Keratinocyte (primary cell): ENCODE data around the gene NECAB3. TPM values are rescaled to one million over a fixed set of nuclear protein-coding genes. Genes with fewer than 3 reads are reported as not detected.

Source experiments
- DNase-seq: peaks from one replicate; pipeline ENCODE4 v3.0.0-alpha.2; 2011; ENCODE audit warnings: low read depth, missing footprints, low spot score
- FAIRE-seq: peaks from 2 replicates; lab custom pipeline; 2011; peaks lifted over from hg19 to GRCh38; lab: Jason Lieb, UNC
- H2AFZ ChIP-seq: 2 replicates; pipeline ENCODE4 v1.6.0; 2012; ENCODE audit warnings: low read length, control low read depth, inconsistent platforms; ENCODE audit not compliant: control insufficient read depth
- H3K27ac ChIP-seq: 2 replicates; pipeline ENCODE4 v1.5.1; 2011; ENCODE audit warnings: low read length; ENCODE audit not compliant: control insufficient read depth, insufficient read depth
- H3K27me3 ChIP-seq: 3 replicates; pipeline ENCODE4 v1.6.0; 2011; ENCODE audit warnings: low read length; ENCODE audit not compliant: control insufficient read depth, insufficient read depth; ENCODE audit errors: extremely low read depth
- H3K36me3 ChIP-seq, 2 experiments: 2 replicates in 1 of 2; 3 replicates in 1 of 2; pipeline ENCODE4 v1.5.1; 2011; ENCODE audit warnings: low read length in 2 of 2, mild to moderate bottlenecking in 1 of 2; ENCODE audit not compliant: control insufficient read depth in 2 of 2, insufficient read depth in 2 of 2; ENCODE audit errors: extremely low read depth in 1 of 2
- H3K4me1 ChIP-seq: 3 replicates; pipeline ENCODE4 v1.5.1; 2011; ENCODE audit warnings: low read length; ENCODE audit not compliant: control insufficient read depth, insufficient read depth; ENCODE audit errors: extremely low read depth
- H3K4me2 ChIP-seq: 3 replicates; pipeline ENCODE4 v1.6.0; 2011; ENCODE audit warnings: low read depth, low read length; ENCODE audit not compliant: control insufficient read depth, insufficient read depth; ENCODE audit errors: extremely low read depth
- H3K4me3 ChIP-seq, 3 experiments: fragments of 200-600 bp in 1 of 3; sonication (generic) in 1 of 3; 2 replicates in 2 of 3; 3 replicates in 1 of 3; pipeline ENCODE4 v1.5.1; 2011 to 2016; ENCODE audit warnings: low read length in 3 of 3, mild to moderate bottlenecking in 3 of 3, control low read depth in 2 of 3, inconsistent platforms in 1 of 3, low read depth in 1 of 3, mixed read lengths in 1 of 3, mixed run types in 1 of 3, moderate library complexity in 1 of 3; ENCODE audit not compliant: control insufficient read depth in 2 of 3, insufficient read depth in 2 of 3; ENCODE audit errors: extremely low read depth in 1 of 3
- H3K79me2 ChIP-seq: 2 replicates; pipeline ENCODE4 v1.6.0; 2012; ENCODE audit warnings: low read length; ENCODE audit not compliant: control insufficient read depth, insufficient read depth
- H3K9ac ChIP-seq: 3 replicates; pipeline ENCODE4 v1.6.0; 2011; ENCODE audit warnings: low read length; ENCODE audit not compliant: control insufficient read depth, insufficient read depth; ENCODE audit errors: extremely low read depth
- H3K9me1 ChIP-seq: 3 replicates; pipeline ENCODE4 v1.6.0; 2011; ENCODE audit warnings: low read length; ENCODE audit not compliant: control insufficient read depth, insufficient read depth; ENCODE audit errors: extremely low read depth
- H3K9me3 ChIP-seq: 2 replicates; pipeline ENCODE4 v1.5.1; 2012; ENCODE audit warnings: low read depth, low read length; ENCODE audit not compliant: control insufficient read depth
- H4K20me1 ChIP-seq: 3 replicates; pipeline ENCODE4 v1.6.0; 2011; ENCODE audit warnings: low read length; ENCODE audit not compliant: control insufficient read depth, insufficient read depth; ENCODE audit errors: extremely low read depth
- CTCF ChIP-seq, 3 experiments: IDR thresholded peaks in 1 of 3; conservative IDR thresholded peaks in 1 of 3; optimal IDR thresholded peaks in 1 of 3; 2 replicates in 2 of 3; 3 replicates in 1 of 3; pipeline versions ENCODE3 to v1.5.1; 2011; ENCODE audit warnings: low read length in 3 of 3, mild to moderate bottlenecking in 3 of 3, moderate library complexity in 2 of 3, control low read depth in 1 of 3, inconsistent platforms in 1 of 3; ENCODE audit not compliant: insufficient read depth in 2 of 3; ENCODE audit errors: extremely low read depth in 1 of 3
- EZH2 ChIP-seq: IDR thresholded peaks from one replicate; pipeline ENCODE4 v1.6.1; 2012; ENCODE audit warnings: inconsistent platforms, mild to moderate bottlenecking, low read length, moderate library complexity
- dilution Hi-C: fragments of 300-500 bp; cut with MboI; formaldehyde crosslinking; loops from one replicate; pipeline ENCODE4 v1.7.0; 2020; ENCODE audit warnings: low sequenced_read_pairs; ENCODE audit not compliant: extremely low pct_ligation_motif_present
- polyA plus RNA-seq, 5 experiments: library from polyadenylated mRNA; depleted of rRNA in 3 of 5; stranded (reverse) in 3 of 5; stranded (forward) in 1 of 5; unstranded in 1 of 5; fragments of >200 nt; gene quantifications; 1 replicate in 1 of 5; 2 replicates in 3 of 5; 3 replicates in 1 of 5; pipeline versions ENCODE4 v1.2.1 to v1.2.3, GENCODE V29; 2011 to 2012; ENCODE audit warnings: missing spikeins in 2 of 5, low read depth in 1 of 5, low replicate concordance in 1 of 5

The NECAB3 gene
- polyA plus RNA-seq, 1 donor (not counting 4 experiments of a cell fraction or from before 2014, with no cell fraction given): 4.6 TPM

- H2AFZ ChIP-seq: peak overlapping the region; percentile 88
- TF ChIP-seq EZH2 (no peak), CTCF (optimal IDR thresholded peaks at IDR 0.05 in 1 of 3, IDR thresholded peaks at IDR 0.05 in 1 of 3, conservative IDR thresholded peaks at IDR 0.05 in 1 of 3; ENCODE audit: extremely low read depth in 1 of 3, insufficient read depth in 2 of 3, low read length in 3 of 3) (no peak)
Observed at GRCh38 chr20:33664085-33664761, 10.0 kb downstream of the NECAB3 start.

GRCh38 chr20:33663161-33664084, 10.8 kb downstream of the NECAB3 start:
- FAIRE-seq (no peak), DNase-seq (no peak)
- Histone ChIP-seq H3K27ac (peak overlapping the region; percentile 43), H3K9me1 (no peaks in the 10 kb centered on the region), H3K9me3 (no peaks in the 10 kb centered on the region), H2AFZ (peak overlapping the region; percentile 88), H3K9ac (peak overlapping the region; percentile 78), H3K27me3 (no peaks in the 10 kb centered on the region), H3K79me2 (no peaks in the 10 kb centered on the region), H3K36me3 (no peaks in the 10 kb centered on the region), H3K4me3 (peak overlapping the region; percentile 76 to 85 (median 78)), H4K20me1 (no peaks in the 10 kb centered on the region), H3K4me2 (peak overlapping the region; percentile 97), H3K4me1 (peaks cover 25% of the 10 kb centered on the region)
- TF ChIP-seq EZH2: no peak
- no peak for TF ChIP-seq CTCF (optimal IDR thresholded peaks at IDR 0.05 in 1 of 3, IDR thresholded peaks at IDR 0.05 in 1 of 3, conservative IDR thresholded peaks at IDR 0.05 in 1 of 3; ENCODE audit: extremely low read depth in 1 of 3, insufficient read depth in 2 of 3, low read length in 3 of 3)
- dilution Hi-C loops: no loop called here

More at GRCh38 chr20:33664085-33664761, 10.0 kb downstream of the NECAB3 start:
- H3K4me3 ChIP-seq: peak overlapping the region; percentile 76 to 85 (median 78)
- FAIRE-seq (no peak), DNase-seq (no peak)
- peak overlapping the region; percentile 78 for H3K9ac ChIP-seq
- H3K27ac ChIP-seq: peak overlapping the region; percentile 43
- dilution Hi-C loops: no loop called here
- no peaks in the 10 kb centered on the region for H4K20me1 ChIP-seq
- no peaks in the 10 kb centered on the region for H3K9me3 ChIP-seq
- no peaks in the 10 kb centered on the region for H3K36me3 ChIP-seq
- peak overlapping the region; percentile 97 for H3K4me2 ChIP-seq
- no peaks in the 10 kb centered on the region for H3K27me3 ChIP-seq
- peaks cover 27% of the 10 kb centered on the region for H3K4me1 ChIP-seq
- H3K9me1 ChIP-seq: no peaks in the 10 kb centered on the region
- H3K79me2 ChIP-seq: no peaks in the 10 kb centered on the region
